Mononuclear cell (primary cell): ENCODE measurements around the gene ACTN1. TPM values are rescaled to one million over a fixed set of nuclear protein-coding genes. Genes with fewer than 3 reads are reported as not detected.

Source experiments
- H3K27me3 ChIP-seq: 2 replicates; pipeline ENCODE4 v1.6.0; 2011; ENCODE audit warnings: low read length, control low read depth; ENCODE audit not compliant: insufficient read depth
- H3K4me1 ChIP-seq: 2 replicates; pipeline ENCODE4 v1.5.1; 2011; ENCODE audit warnings: mild to moderate bottlenecking, low read length, control low read depth; ENCODE audit not compliant: insufficient read depth
- H3K4me3 ChIP-seq: 2 replicates; pipeline ENCODE4 v1.5.1; 2011; ENCODE audit warnings: mild to moderate bottlenecking, low read length, moderate library complexity
- H3K9me3 ChIP-seq: 2 replicates; pipeline ENCODE4 v1.5.1; 2011; ENCODE audit warnings: low read depth, mild to moderate bottlenecking, control low read depth, low read length
- total RNA-seq: library from RNA; depleted of rRNA; stranded (reverse); fragments of >200 nt; gene quantifications from one replicate; pipeline ENCODE4 v1.2.3, GENCODE V29; 2012

The ACTN1 gene
- total RNA-seq, 1 donor: 80.8 TPM

GRCh38 chr14:68941820-68942219, 37.3 kb downstream of the ACTN1 start:
- H3K4me3 ChIP-seq: no peak overlapping the region
- peaks cover 74% of the 10 kb centered on the region for H3K4me1 ChIP-seq

GRCh38 chr14:68940614-68941185, 38.4 kb downstream of the ACTN1 start:
- Histone ChIP-seq H3K9me3 (no peaks in the 10 kb centered on the region), H3K4me3 (no peak overlapping the region), H3K27me3 (no peaks in the 10 kb centered on the region), H3K4me1 (peaks cover 63% of the 10 kb centered on the region)

More at GRCh38 chr14:68941820-68942219, 37.3 kb downstream of the ACTN1 start:
- H3K9me3 ChIP-seq: no peaks in the 10 kb centered on the region
- no peaks in the 10 kb centered on the region for H3K27me3 ChIP-seq

- H3K27me3 ChIP-seq: no peaks in the 10 kb centered on the region
- H3K9me3 ChIP-seq: no peaks in the 10 kb centered on the region
- no peak overlapping the region for H3K4me3 ChIP-seq
- H3K4me1 ChIP-seq: peaks cover 57% of the 10 kb centered on the region
Observed at GRCh38 chr14:68939893-68940613, 39.0 kb downstream of the ACTN1 start.

- no peaks in the 10 kb centered on the region for H3K9me3 ChIP-seq
- peaks cover 56% of the 10 kb centered on the region for H3K4me1 ChIP-seq
- no peaks in the 10 kb centered on the region for H3K27me3 ChIP-seq
- no peak overlapping the region for H3K4me3 ChIP-seq
Observed at GRCh38 chr14:68939181-68939892, 39.8 kb downstream of the ACTN1 start.

GRCh38 chr14:68938271-68939150, 40.6 kb downstream of the ACTN1 start:
- H3K4me3 ChIP-seq: no peak overlapping the region

GRCh38 chr14:68937471-68938270, 41.4 kb downstream of the ACTN1 start:
- peaks cover 67% of the 10 kb centered on the region for H3K4me1 ChIP-seq
- H3K4me3 ChIP-seq: no peak overlapping the region
- no peaks in the 10 kb centered on the region for H3K27me3 ChIP-seq
- H3K9me3 ChIP-seq: no peaks in the 10 kb centered on the region

More at GRCh38 chr14:68938271-68939150, 40.6 kb downstream of the ACTN1 start:
- H3K27me3 ChIP-seq: no peaks in the 10 kb centered on the region
- no peaks in the 10 kb centered on the region for H3K9me3 ChIP-seq
- H3K4me1 ChIP-seq: peaks cover 64% of the 10 kb centered on the region

GRCh38 chr14:68936980-68937379, 42.1 kb downstream of the ACTN1 start:
- Histone ChIP-seq H3K4me1 (peaks cover 67% of the 10 kb centered on the region), H3K27me3 (no peaks in the 10 kb centered on the region), H3K4me3 (no peak overlapping the region), H3K9me3 (no peaks in the 10 kb centered on the region)

GRCh38 chr14:68936476-68936875, 42.6 kb downstream of the ACTN1 start:
- Histone ChIP-seq H3K4me3 (no peak overlapping the region), H3K27me3 (no peaks in the 10 kb centered on the region), H3K4me1 (peaks cover 67% of the 10 kb centered on the region), H3K9me3 (no peaks in the 10 kb centered on the region)

GRCh38 chr14:68935761-68936214, 43.3 kb downstream of the ACTN1 start:
- H3K9me3 ChIP-seq: no peaks in the 10 kb centered on the region
- H3K27me3 ChIP-seq: no peaks in the 10 kb centered on the region
- H3K4me1 ChIP-seq: peaks cover 70% of the 10 kb centered on the region
- H3K4me3 ChIP-seq: no peak overlapping the region

GRCh38 chr14:68934066-68934465, 45.0 kb downstream of the ACTN1 start:
- Histone ChIP-seq H3K4me3 (no peak overlapping the region), H3K27me3 (no peaks in the 10 kb centered on the region), H3K4me1 (peaks cover 76% of the 10 kb centered on the region), H3K9me3 (no peaks in the 10 kb centered on the region)

GRCh38 chr14:68932686-68933085, 46.4 kb downstream of the ACTN1 start:
- Histone ChIP-seq H3K4me3 (no peak overlapping the region), H3K27me3 (no peaks in the 10 kb centered on the region), H3K4me1 (peaks cover 76% of the 10 kb centered on the region), H3K9me3 (no peaks in the 10 kb centered on the region)

- Histone ChIP-seq H3K4me1 (peaks cover 76% of the 10 kb centered on the region), H3K27me3 (no peaks in the 10 kb centered on the region), H3K4me3 (no peak overlapping the region), H3K9me3 (no peaks in the 10 kb centered on the region)
Observed at GRCh38 chr14:68932231-68932630, 46.9 kb downstream of the ACTN1 start.

- Histone ChIP-seq H3K9me3 (no peaks in the 10 kb centered on the region), H3K4me1 (peaks cover 79% of the 10 kb centered on the region), H3K27me3 (no peaks in the 10 kb centered on the region), H3K4me3 (no peak overlapping the region)
Observed at GRCh38 chr14:68931474-68932051, 47.5 kb downstream of the ACTN1 start.

- H3K27me3 ChIP-seq: no peaks in the 10 kb centered on the region
- H3K4me1 ChIP-seq: peaks cover 81% of the 10 kb centered on the region
- H3K9me3 ChIP-seq: no peaks in the 10 kb centered on the region
- no peak overlapping the region for H3K4me3 ChIP-seq
Observed at GRCh38 chr14:68931063-68931462, 48.0 kb downstream of the ACTN1 start.
